ENCODE data around the gene VTN. TPM values are rescaled to one million over a fixed set of nuclear protein-coding genes. Genes with fewer than 3 reads are reported as not detected.
A peak's percentile ranks its signal among the peaks of the same experiment; 100 is the strongest.

VTN gene
- total and polyA plus RNA-seq, 7 experiments from 2014 or later: 0.08 to 0.65 (median 0.19) TPM; not detected in 4

GRCh38 chr17:28319598-28319935 is 50.5 kb downstream of the VTN start:
- Mint-ChIP-seq H3K4me1 (peaks cover 9 to 40% (median 21%) of the 10 kb centered on the region in 7 donors), H3K4me3 (peak overlapping the region; percentile 77 to 97 (median 91)), H3K9me3 (peaks cover 0 to 1% (median 0%) of the 10 kb centered on the region in 11 donors), H3K27ac (peak overlapping the region in 8 of 9 donors; percentile 6 to 90 (median 76)), H3K36me3 (no peaks in the 10 kb centered on the region), H3K27me3 (no peaks in the 10 kb centered on the region)
- Histone ChIP-seq H3K4me3 (ENCODE audit: low read length) (peak overlapping the region; percentile 69), H3K27me3 (ENCODE audit: control insufficient read depth in 2 of 2, insufficient read depth in 2 of 2, low read length in 2 of 2) (no peaks in the 10 kb centered on the region), H3K27ac (ENCODE audit: low read depth, low read length) (peak overlapping the region; percentile 64), H3K9me3 (ENCODE audit: control insufficient read depth in 2 of 3, low read length in 3 of 3) (no peaks in the 10 kb centered on the region), H3K4me1 (ENCODE audit: control insufficient read depth in 2 of 2, insufficient read depth in 2 of 2, low read length in 2 of 2) (peaks cover 11 to 12% of the 10 kb centered on the region in 2 donors), H3K36me3 (ENCODE audit: control insufficient read depth in 2 of 3, insufficient read depth in 3 of 3, low read length in 3 of 3) (no peaks in the 10 kb centered on the region)
- no peak for DNase-seq
- intact Hi-C loops (cut with micrococcal nuclease): loop anchor here (1.0 to 10.0 kb wide), 11 partner anchors 16 to 633 kb away; partner anchors contain the start of genes IFT20 (in 2 of the 2), POLDIP2 (in 2 of the 2), TNFAIP1 (in 2 of the 2) and LYRM9 (in 1 of the 2)
- ChIA-PET CTCF (interaction anchor here (0.6 to 1.1 kb wide), 3 partner anchors 17 to 97 kb away, joined by 3 to 4 read pairs (median 3); no protein-coding TSS in a partner anchor), POLR2A (interaction anchor here (1.2 to 2.2 kb wide), 2 partner anchors 16 to 65 kb away, joined by 6 to 8 read pairs; partner anchors contain the start of genes IFT20 and TNFAIP1)
- no peak for ATAC-seq

GRCh38 chr17:28318759-28319597 is 51.1 kb downstream of the VTN start, which contains the start of gene TMEM97:
Gene TMEM97, plus strand, starts transcription at chr17:28319200. Its CDS starts 40 bp downstream, at chr17:28319240.
- Histone ChIP-seq H3K4me1 (ENCODE audit: control insufficient read depth in 2 of 2, insufficient read depth in 2 of 2, low read length in 2 of 2) (peaks cover 11 to 12% of the 10 kb centered on the region in 2 donors), H3K36me3 (ENCODE audit: control insufficient read depth in 2 of 3, insufficient read depth in 3 of 3, low read length in 3 of 3) (no peaks in the 10 kb centered on the region), H3K27me3 (ENCODE audit: control insufficient read depth in 2 of 2, insufficient read depth in 2 of 2, low read length in 2 of 2) (no peaks in the 10 kb centered on the region), H3K9me3 (ENCODE audit: control insufficient read depth in 2 of 3, low read length in 3 of 3) (no peaks in the 10 kb centered on the region), H3K27ac (ENCODE audit: low read depth, low read length) (peak within 1 kb of the TSS; percentile 64), H3K4me3 (ENCODE audit: low read length) (peak within 1 kb of the TSS; percentile 69)
- no peaks in the 10 kb centered on the region for H3K36me3 Mint-ChIP-seq
- H3K27me3 Mint-ChIP-seq: no peaks in the 10 kb centered on the region
- peak; percentile 99 for ATAC-seq
- ChIA-PET POLR2A (interaction anchor here (0.7 to 2.2 kb wide), 3 partner anchors 16 to 633 kb away, joined by 3 to 8 read pairs (median 6); partner anchors contain the start of genes IFT20 and TNFAIP1), CTCF (interaction anchor here (0.7 to 1.1 kb wide), 2 partner anchors 17 to 97 kb away, joined by 3 to 4 read pairs; no protein-coding TSS in a partner anchor)
- peak; percentile 83 to 95 (median 93) for DNase-seq
- H3K4me3 Mint-ChIP-seq: peak within 1 kb of the TSS; percentile 77 to 97 (median 91)
- H3K4me1 Mint-ChIP-seq: peaks cover 9 to 40% (median 21%) of the 10 kb centered on the region in 7 donors
- intact Hi-C loops (cut with micrococcal nuclease): loop anchor here (1.0 to 10.0 kb wide), 11 partner anchors 16 to 634 kb away; partner anchors contain the start of genes IFT20 (in 2 of the 2), POLDIP2 (in 2 of the 2), TNFAIP1 (in 2 of the 2) and LYRM9 (in 1 of the 2)
- H3K9me3 Mint-ChIP-seq: peaks cover 0 to 1% (median 0%) of the 10 kb centered on the region in 11 donors
- peak within 1 kb of the TSS; percentile 37 to 90 (median 80) for H3K27ac Mint-ChIP-seq

- Histone ChIP-seq H3K4me3 (ENCODE audit: low read length) (peak overlapping the region; percentile 69), H3K27me3 (ENCODE audit: control insufficient read depth in 2 of 2, insufficient read depth in 2 of 2, low read length in 2 of 2) (no peaks in the 10 kb centered on the region), H3K4me1 (ENCODE audit: control insufficient read depth in 2 of 2, insufficient read depth in 2 of 2, low read length in 2 of 2) (peaks cover 11 to 12% of the 10 kb centered on the region in 2 donors), H3K36me3 (ENCODE audit: control insufficient read depth in 2 of 3, insufficient read depth in 3 of 3, low read length in 3 of 3) (no peaks in the 10 kb centered on the region), H3K9me3 (ENCODE audit: control insufficient read depth in 2 of 3, low read length in 3 of 3) (no peaks in the 10 kb centered on the region), H3K27ac (ENCODE audit: low read depth, low read length) (peak overlapping the region; percentile 23)
- Mint-ChIP-seq H3K36me3 (no peaks in the 10 kb centered on the region), H3K4me1 (peaks cover 9 to 40% (median 21%) of the 10 kb centered on the region in 7 donors), H3K4me3 (peak overlapping the region; percentile 77 to 97 (median 91)), H3K9me3 (peaks cover 0 to 1% (median 0%) of the 10 kb centered on the region in 11 donors), H3K27ac (peak overlapping the region in 7 of 9 donors; percentile 37 to 90 (median 82)), H3K27me3 (peaks cover 0 to 4% (median 0%) of the 10 kb centered on the region in 5 donors)
- DNase-seq (peak in 1 of 9 donors; percentile 41), ATAC-seq (no peak)
- CTCF ChIA-PET: interaction anchor here (0.9 kb wide), 1 partner anchor 66 kb away, joined by 3 read pairs; no protein-coding TSS in a partner anchor
- POLR2A ChIA-PET: interaction anchor here (0.7 to 2.2 kb wide), 5 partner anchors 17 to 1026 kb away, joined by 3 to 6 read pairs (median 4); partner anchors contain the start of genes ALDOC, IFT20 and TNFAIP1
- intact Hi-C loops (cut with micrococcal nuclease): loop anchor here (2.0 to 10.0 kb wide), 4 partner anchors 423 to 635 kb away; partner anchors contain the start of gene LYRM9 (in 1 of the 2)
Measured at GRCh38 chr17:28317966-28318758, 51.9 kb downstream of the VTN start.

Small RNA genes within 50 kb of the gene (microRNA-seq; reads per million reads assigned to microRNA genes)
- not detected for gene MIR4723 (ENCODE audit: borderline microRNAs expressed)

Other genes starting within 250 kb of the VTN start
- gene TMEM97, start 51.1 kb downstream of the VTN start, total RNA-seq: 10 to 100 TPM in 1 of 5 experiments, 1 to 10 TPM in 4; 2.9 to 19.9 (median 4.8) TPM
- gene TMEM97, start 51.1 kb downstream of the VTN start, polyA plus RNA-seq: 10 to 100 TPM in 1 of 2 donors, 1 to 10 TPM in 1; 8.3 to 10.9 TPM
- 10 to 100 TPM; 24.7 to 56.2 (median 37.0) TPM for gene IFT20, start 34.8 kb downstream of the VTN start, total RNA-seq
- 10 to 100 TPM; 44.5 to 44.9 TPM for gene IFT20, start 34.8 kb downstream of the VTN start, polyA plus RNA-seq
- 10 to 100 TPM in 4 of 5 experiments, 1 to 10 TPM in 1; 8.0 to 26.9 (median 25.9) TPM for gene TNFAIP1, start 34.5 kb downstream of the VTN start, total RNA-seq
- gene TNFAIP1, start 34.5 kb downstream of the VTN start, polyA plus RNA-seq: 10 to 100 TPM; 10.3 to 19.0 TPM
- 10 to 100 TPM; 27.9 to 64.9 (median 29.8) TPM for gene POLDIP2, start 12.8 kb downstream of the VTN start, total RNA-seq
- gene POLDIP2, start 12.8 kb downstream of the VTN start, polyA plus RNA-seq: 10 to 100 TPM; 85.0 to 89.3 TPM
- not detected for gene SEBOX, start 5.1 kb downstream of the VTN start, total RNA-seq
- not detected for gene SEBOX, start 5.1 kb downstream of the VTN start, polyA plus RNA-seq
- gene SARM1, start 1.4 kb upstream of the VTN start, total RNA-seq: 10 to 100 TPM; 21.8 to 34.1 (median 27.2) TPM
- gene SARM1, start 1.4 kb upstream of the VTN start, polyA plus RNA-seq: 1 to 10 TPM; 5.2 to 8.4 TPM
- gene SLC46A1, start 35.9 kb upstream of the VTN start, total RNA-seq: 1 to 10 TPM; 1.9 to 5.1 (median 3.6) TPM
- gene SLC46A1, start 35.9 kb upstream of the VTN start, polyA plus RNA-seq: 1 to 10 TPM; 1.8 to 3.3 TPM
- not detected for gene SLC13A2, start 103.3 kb upstream of the VTN start, total RNA-seq
- not detected for gene SLC13A2, start 103.3 kb upstream of the VTN start, polyA plus RNA-seq
- not detected for gene FOXN1, start 136.0 kb upstream of the VTN start, total RNA-seq
- gene FOXN1, start 136.0 kb upstream of the VTN start, polyA plus RNA-seq: not detected
- 100 to 1,000 TPM in 1 of 5 experiments, 10 to 100 TPM in 4; 40.6 to 108 (median 90.2) TPM for gene UNC119, start 182.3 kb upstream of the VTN start, total RNA-seq
- 10 to 100 TPM; 37.7 to 48.1 TPM for gene UNC119, start 182.3 kb upstream of the VTN start, polyA plus RNA-seq
- 10 to 100 TPM; 58.5 to 71.2 (median 62.4) TPM for gene PIGS, start 201.2 kb upstream of the VTN start, total RNA-seq
- 10 to 100 TPM; 46.6 to 53.5 TPM for gene PIGS, start 201.2 kb upstream of the VTN start, polyA plus RNA-seq
- gene ALDOC, start 206.6 kb upstream of the VTN start, total RNA-seq: 100 to 1,000 TPM in 1 of 5 experiments, 10 to 100 TPM in 4; 24.5 to 159 (median 40.1) TPM
- 100 to 1,000 TPM in 1 of 2 donors, 10 to 100 TPM in 1; 92.9 to 103 TPM for gene ALDOC, start 206.6 kb upstream of the VTN start, polyA plus RNA-seq
- gene SPAG5, start 228.7 kb upstream of the VTN start, total RNA-seq: 10 to 100 TPM; 10.4 to 95.3 (median 18.4) TPM
- 1 to 10 TPM; 1.6 to 3.9 TPM for gene SPAG5, start 228.7 kb upstream of the VTN start, polyA plus RNA-seq
- 10 to 100 TPM; 17.8 to 34.5 (median 28.1) TPM for gene RSKR, start 243.9 kb upstream of the VTN start, total RNA-seq
- under 1 TPM in 1 of 2 donors, not detected in 1; 0.20 TPM for gene RSKR, start 243.9 kb upstream of the VTN start, polyA plus RNA-seq

All from naive thymus-derived CD4-positive, alpha-beta T cell (primary cell).